Heart left ventricle (tissue), 16 donors: ENCODE results near the gene PCDH11X. TPM values are rescaled to one million over a fixed set of nuclear protein-coding genes. Genes with fewer than 3 reads are reported as not detected.
"Not testable (repeated sequence)": the region's sequence is repeated elsewhere in the genome, so short reads cannot be mapped to it uniquely, and the experiment has no call there.

Experiments used
- ATAC-seq, 4 donors: fragments of 200-7000 bp; cut with Tn5 transposase; one replicate each; pipeline ENCODE4 v1.9.1; 2020 to 2022; ENCODE audit warnings: moderate library complexity in 4 of 4, mild to moderate bottlenecking in 3 of 4, moderate number of reproducible peaks in 1 of 4
- DNase-seq, 5 donors: peaks; one replicate each; pipeline ENCODE4 v3.0.0-alpha.2; 2020
- H3K27ac ChIP-seq, 12 donors: fragments of 200-600 bp; sonication (generic) in 4 of 12; one replicate each; pipeline versions ENCODE4 v1.5.0 to v1.8.0; 2016 to 2022; ENCODE audit warnings: mild to moderate bottlenecking in 2 of 12
- H3K27me3 ChIP-seq, 9 donors: fragments of 200-600 bp; sonication (generic) in 2 of 9; one replicate each; pipeline versions ENCODE4 v1.5.1 to v1.8.0; 2016 to 2022; ENCODE audit warnings: mild to moderate bottlenecking in 3 of 9
- H3K36me3 ChIP-seq, 9 donors: fragments of 200-600 bp; sonication (generic) in 2 of 9; one replicate each; pipeline versions ENCODE4 v1.5.0 to v1.8.0; 2018 to 2022; ENCODE audit warnings: mild to moderate bottlenecking in 2 of 9
- H3K4me1 ChIP-seq, 12 donors: fragments of 200-600 bp; sonication (generic) in 4 of 12; one replicate each; pipeline versions ENCODE4 v1.5.0 to v1.8.0; 2016 to 2022; ENCODE audit warnings: mild to moderate bottlenecking in 3 of 12
- H3K4me3 ChIP-seq, 12 donors: fragments of 200-600 bp; sonication (generic) in 4 of 12; one replicate each; pipeline versions ENCODE4 v1.5.0 to v1.8.0; 2017 to 2022; ENCODE audit warnings: mild to moderate bottlenecking in 9 of 12, moderate library complexity in 4 of 12
- H3K9me3 ChIP-seq, 12 donors: fragments of 200-600 bp; sonication (generic) in 4 of 12; one replicate each; pipeline versions ENCODE4 v1.5.0 to v1.8.0; 2016 to 2022; ENCODE audit warnings: mild to moderate bottlenecking in 1 of 12
- WGBS, 4 donors: extraction: QIAGEN DNeasy Blood & Tissue Kit in 2 of 4; methylation state at CpG; one replicate each; pipeline versions ENCODE4 v1.1.5 to v1.1.7; 2013 to 2018; 5-methylcytosine and 5-hydroxymethylcytosine counted together
- intact Hi-C, 10 donors: fragments of 100-400 bp; cut with DNase I; formaldehyde crosslinking; loops; one replicate each; pipeline versions ENCODE4 v1.11.1 to v1.14.2; 2022
- polyA plus RNA-seq, 2 donors: library from polyadenylated mRNA; stranded (reverse); fragments of 200-250 nt; gene quantifications; one replicate each; pipeline ENCODE4 v1.2.3, GENCODE V29; 2013
- total RNA-seq, 9 donors: library from RNA; depleted of rRNA in 2 of 9; stranded (reverse); fragments of >200 nt in 2 of 9; fragmentation: NEBNext Ultra II Directional in 3 of 9; extraction: Animal tissue kit (Norgen Biotek cat#: 25700) in 3 of 9; gene quantifications; one replicate each; pipeline versions ENCODE4 v1.1.0 to v1.2.4, GENCODE V29; 2016 to 2023
- donor health status: ischemic (EF 13 %, LVEDD 7.1; RV severe dilation, severe dysfunction).
- donor health status: healthy with polysubstance abuse.
- donor health status: DM: no; HTN: yes; CAD: no.
- donor health status: DM: no; HTN: no; CAD: no.
- donor health status: ischemic (EF 25% LVEDD 6.9; RV normal size, moderate dysfunction).
- donor health status: ischemic (EF 25% LVEDD 5.7; RV mildly dilated, moderate dysfunction).
- donor health status: healthy.
- donor health status: DM: yes; HTN: yes; CAD: no.
- donor health status: ischemic (EF 35%, LVEDD 5.7; RV mildly dilated, moderate dysfunction).
- donor health status: nonischemic (EF 11% LVEDD 7.7; RV severe dilation, severe dysfunction).
- donor health status: DM: yes; HTN: yes; CAD: no.
- donor health status: PGD.
- donor health status: ischemic (EF 29% LVEDD 5.4; RV normal size, mild dysfunction).
- donor health status: nonischemic (EF 23%, LVEDD 6.1; RV moderate dilation, normal function).

Gene PCDH11X
- total and polyA plus RNA-seq, 11 donors = 0.05 to 0.12 (median 0.08) TPM; not detected in 7

GRCh38 chrX:91782825-91783224 is 3.6 kb downstream of the PCDH11X start:
- peaks cover 0 to 30% (median 7%) of the 10 kb centered on the region in 9 donors for H3K27me3 ChIP-seq
- H3K9me3 ChIP-seq, H3K36me3 ChIP-seq, DNase-seq, ATAC-seq, H3K4me1 ChIP-seq, intact Hi-C loops, H3K4me3 ChIP-seq, H3K27ac ChIP-seq: not testable (repeated sequence)
- 2 to 16% (median 6%) methylated on average over 6 to 8 of the region's 8 CpGs for WGBS, 4 donors

DNA sequence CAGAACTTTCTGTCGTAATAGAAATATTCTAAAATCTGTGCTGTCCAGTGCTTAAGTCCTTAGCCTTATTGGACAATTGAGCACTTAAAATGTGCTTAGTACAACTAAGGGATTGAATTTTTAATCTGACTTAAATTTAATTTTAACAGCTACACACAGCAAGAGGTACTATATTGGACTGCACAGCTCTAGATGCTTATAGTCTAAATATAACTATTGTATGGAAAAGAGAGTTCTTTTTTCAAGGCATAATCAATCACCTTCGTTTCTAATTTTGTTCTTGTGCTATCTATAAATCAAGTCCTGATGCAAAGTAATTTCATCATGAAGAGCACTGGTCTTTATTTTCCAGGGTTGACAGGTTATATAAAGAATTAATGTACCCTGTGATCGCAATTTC is 38.4 kb downstream of the PCDH11X start:
- H3K27me3 ChIP-seq, H3K36me3 ChIP-seq, H3K27ac ChIP-seq, H3K4me3 ChIP-seq, ATAC-seq, H3K4me1 ChIP-seq, intact Hi-C loops, H3K9me3 ChIP-seq, DNase-seq: not testable (repeated sequence)
- WGBS, 4 donors = 62 to 73% (median 66%) methylated on average over 3 of the region's 3 CpGs

DNA sequence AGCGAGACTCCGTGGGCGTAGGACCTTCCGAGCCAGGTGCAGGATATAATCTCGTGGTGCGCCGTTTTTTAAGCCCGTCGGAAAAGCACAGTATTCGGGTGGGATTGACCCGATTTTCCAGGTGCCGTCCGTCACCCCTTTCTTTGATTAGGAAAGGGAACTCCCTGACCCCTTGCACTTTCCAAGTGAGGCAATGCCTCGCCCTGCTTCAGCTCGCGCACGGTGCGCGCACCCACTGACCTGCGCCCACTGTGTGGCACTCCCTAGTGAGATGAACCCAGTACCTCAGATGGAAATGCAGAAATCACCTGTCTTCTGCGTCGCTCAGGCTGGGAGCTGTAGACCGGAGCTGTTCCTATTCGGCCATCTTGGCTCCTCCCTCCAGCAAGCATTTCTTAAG is 46.1 kb downstream of the PCDH11X start:
- ATAC-seq, H3K4me1 ChIP-seq, H3K4me3 ChIP-seq, H3K27ac ChIP-seq, intact Hi-C loops, H3K36me3 ChIP-seq, DNase-seq, H3K9me3 ChIP-seq, H3K27me3 ChIP-seq: not testable (repeated sequence)
- 90 to 94% (median 94%) methylated on average over 17 to 24 of the region's 24 CpGs for WGBS, 4 donors
